Smooth muscle cell (in vitro differentiated cells): ENCODE data around the gene SRSF1. TPM values are rescaled to one million over a fixed set of nuclear protein-coding genes. Genes with fewer than 3 reads are reported as not detected.

Experiments used
- DNase-seq: peaks from one replicate; lab custom pipeline; 2025; ENCODE audit not compliant: unreplicated experiment; lab: John Stamatoyannopoulos, UW
- H2AFZ ChIP-seq: fragments of 200-600 bp; sonication (generic); 2 replicates; pipeline ENCODE4 v1.6.0; 2016; ENCODE audit warnings: antibody characterized with exemption, low read depth, mild to moderate bottlenecking
- H3F3A ChIP-seq: fragments of 200-600 bp; sonication (generic); 2 replicates; pipeline ENCODE4 v1.6.0; 2017; ENCODE audit warnings: antibody characterized with exemption, low read depth
- H3K27ac ChIP-seq: fragments of 200-600 bp; sonication (generic); 2 replicates; pipeline ENCODE4 v1.5.1; 2016; ENCODE audit warnings: low read depth, mild to moderate bottlenecking
- H3K27me3 ChIP-seq: fragments of 200-600 bp; sonication (generic); 2 replicates; pipeline ENCODE4 v1.6.1; 2016; ENCODE audit warnings: low read depth, mild to moderate bottlenecking
- H3K36me3 ChIP-seq: fragments of 200-600 bp; sonication (generic); 2 replicates; pipeline ENCODE4 v1.5.1; 2016; ENCODE audit warnings: low read depth
- H3K4me1 ChIP-seq: fragments of 200-600 bp; sonication (generic); 2 replicates; pipeline ENCODE4 v1.5.1; 2016; ENCODE audit warnings: low read depth
- H3K4me2 ChIP-seq: fragments of 200-600 bp; sonication (generic); 2 replicates; pipeline ENCODE4 v1.6.0; 2016; ENCODE audit warnings: mild to moderate bottlenecking
- H3K4me3 ChIP-seq: fragments of 200-600 bp; sonication (generic); 2 replicates; pipeline ENCODE4 v1.5.1; 2016; ENCODE audit warnings: mild to moderate bottlenecking
- H3K79me2 ChIP-seq: fragments of 200-600 bp; sonication (generic); 2 replicates; pipeline ENCODE4 v1.6.0; 2016; ENCODE audit warnings: low read depth, mild to moderate bottlenecking
- H3K9ac ChIP-seq: fragments of 200-600 bp; sonication (generic); 2 replicates; pipeline ENCODE4 v1.6.0; 2016; ENCODE audit warnings: low read depth
- H3K9me3 ChIP-seq: fragments of 200-600 bp; sonication (generic); replicated peaks from 2 replicates; pipeline ENCODE4 v1.5.1; 2016; ENCODE audit warnings: low read depth
- H4K20me1 ChIP-seq: fragments of 200-600 bp; sonication (generic); 2 replicates; pipeline ENCODE4 v1.6.0; 2016; ENCODE audit warnings: low read depth
- CTCF ChIP-seq: fragments of 200-600 bp; sonication (generic); IDR thresholded peaks from 2 replicates; pipeline ENCODE4 v1.5.1; 2017; ENCODE audit warnings: borderline replicate concordance, mild to moderate bottlenecking, antibody characterized with exemption; ENCODE audit not compliant: insufficient read depth, poor library complexity, severe bottlenecking
- WGBS: methylation state at CpG from one replicate; pipeline ENCODE4 v1.1.7; 2016; ENCODE audit warnings: low lambda C conversion rate; 5-methylcytosine and 5-hydroxymethylcytosine counted together
- polyA plus RNA-seq: library from polyadenylated mRNA; unstranded; fragments of >200 nt; fragmentation: Nextera tagmentation; extraction: Ambion mirVana; gene quantifications from 2 replicates; pipeline ENCODE4 v1.2.1, GENCODE V29; 2016
- total RNA-seq: library from RNA; depleted of rRNA; stranded (reverse); fragments of >200 nt; gene quantifications from 2 replicates; pipeline ENCODE4 v1.2.3, GENCODE V29; 2014

The SRSF1 gene
- total and polyA plus RNA-seq, 2 experiments from 2014 or later = 57.9 to 200 TPM

GRCh38 chr17:57966875-57967274 lies 40.2 kb downstream of the SRSF1 start:
- no peaks in the 10 kb centered on the region for H4K20me1 ChIP-seq
- no peak for DNase-seq
- no peaks in the 10 kb centered on the region for H3K79me2 ChIP-seq
- no peaks in the 10 kb centered on the region for H3K4me1 ChIP-seq
- H3F3A ChIP-seq = no peaks in the 10 kb centered on the region
- TF ChIP-seq CTCF = no peak
- H3K9me3 ChIP-seq = no peaks in the 10 kb centered on the region
- WGBS = 93% methylated on average over 5 of the region's 5 CpGs
- H3K9ac ChIP-seq = no peak overlapping the region
- no peak overlapping the region for H3K4me2 ChIP-seq
- no peak overlapping the region for H3K4me3 ChIP-seq
- no peaks in the 10 kb centered on the region for H3K36me3 ChIP-seq
- H3K27ac ChIP-seq = no peak overlapping the region
- H2AFZ ChIP-seq = no peak overlapping the region
- H3K27me3 ChIP-seq = no peaks in the 10 kb centered on the region

GRCh38 chr17:57966246-57966645 lies 40.8 kb downstream of the SRSF1 start:
- no peak for TF ChIP-seq CTCF
- Histone ChIP-seq H3K27ac (no peak overlapping the region), H3K9me3 (no peaks in the 10 kb centered on the region), H3K4me1 (no peaks in the 10 kb centered on the region), H3K36me3 (no peaks in the 10 kb centered on the region), H3K4me3 (no peak overlapping the region), H2AFZ (no peak overlapping the region), H3K4me2 (no peak overlapping the region), H3F3A (no peaks in the 10 kb centered on the region), H3K9ac (no peak overlapping the region), H3K27me3 (no peaks in the 10 kb centered on the region), H4K20me1 (no peaks in the 10 kb centered on the region), H3K79me2 (no peaks in the 10 kb centered on the region)
- 93% methylated on average over 5 of the region's 5 CpGs for WGBS
- no peak for DNase-seq

- DNase-seq = no peak
- Histone ChIP-seq H3K9me3 (no peaks in the 10 kb centered on the region), H3K36me3 (no peaks in the 10 kb centered on the region), H3K79me2 (no peaks in the 10 kb centered on the region), H2AFZ (no peak overlapping the region), H3K9ac (no peak overlapping the region), H3K27me3 (no peaks in the 10 kb centered on the region), H4K20me1 (no peaks in the 10 kb centered on the region), H3F3A (no peaks in the 10 kb centered on the region), H3K27ac (no peak overlapping the region), H3K4me2 (no peak overlapping the region), H3K4me3 (no peak overlapping the region), H3K4me1 (no peaks in the 10 kb centered on the region)
- 94% methylated on average over 26 of the region's 26 CpGs for WGBS
- TF ChIP-seq CTCF = no peak
Measured at GRCh38 chr17:57965521-57966160, 41.4 kb downstream of the SRSF1 start.

- Histone ChIP-seq H3K27ac (no peak overlapping the region), H3K79me2 (no peaks in the 10 kb centered on the region), H3F3A (no peaks in the 10 kb centered on the region), H3K9ac (no peak overlapping the region), H3K9me3 (no peaks in the 10 kb centered on the region), H3K36me3 (no peaks in the 10 kb centered on the region), H3K4me1 (no peaks in the 10 kb centered on the region), H3K4me3 (no peak overlapping the region), H3K27me3 (no peaks in the 10 kb centered on the region), H2AFZ (no peak overlapping the region), H4K20me1 (no peaks in the 10 kb centered on the region), H3K4me2 (no peak overlapping the region)
- no peak for TF ChIP-seq CTCF
- WGBS = 97% methylated on average over 6 of the region's 6 CpGs
- no peak for DNase-seq
Measured at GRCh38 chr17:57963149-57963511, 43.9 kb downstream of the SRSF1 start.
